ENCODE results near the gene PRSS16. TPM values are rescaled to one million over a fixed set of nuclear protein-coding genes. Genes with fewer than 3 reads are reported as not detected.

Gene PRSS16
- total RNA-seq, 2 donors from 2014 or later, result 12.5 to 14.1 TPM

DNA sequence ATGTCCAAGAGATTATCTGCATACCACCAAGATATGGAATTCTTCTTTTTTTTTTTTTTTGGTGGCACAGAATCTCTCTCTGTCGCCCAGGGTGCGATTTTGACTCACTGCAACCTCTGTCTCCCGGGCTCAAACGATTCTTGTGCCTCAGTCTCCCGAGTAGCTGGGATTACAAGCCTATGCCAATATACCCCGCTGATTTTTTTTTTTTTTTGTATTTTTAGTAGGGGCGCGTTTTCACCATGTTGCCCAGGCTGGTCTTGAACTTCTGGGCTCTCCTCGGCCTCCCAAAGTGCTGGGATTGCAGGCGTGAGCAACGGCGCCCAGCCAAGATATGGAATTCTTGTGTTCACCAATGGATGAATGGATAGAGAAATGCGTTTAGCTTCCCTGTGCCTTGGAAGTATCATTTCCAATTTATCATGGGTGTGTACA lies 33.6 kb downstream of the PRSS16 start:
- TF ChIP-seq, protein P1, sequence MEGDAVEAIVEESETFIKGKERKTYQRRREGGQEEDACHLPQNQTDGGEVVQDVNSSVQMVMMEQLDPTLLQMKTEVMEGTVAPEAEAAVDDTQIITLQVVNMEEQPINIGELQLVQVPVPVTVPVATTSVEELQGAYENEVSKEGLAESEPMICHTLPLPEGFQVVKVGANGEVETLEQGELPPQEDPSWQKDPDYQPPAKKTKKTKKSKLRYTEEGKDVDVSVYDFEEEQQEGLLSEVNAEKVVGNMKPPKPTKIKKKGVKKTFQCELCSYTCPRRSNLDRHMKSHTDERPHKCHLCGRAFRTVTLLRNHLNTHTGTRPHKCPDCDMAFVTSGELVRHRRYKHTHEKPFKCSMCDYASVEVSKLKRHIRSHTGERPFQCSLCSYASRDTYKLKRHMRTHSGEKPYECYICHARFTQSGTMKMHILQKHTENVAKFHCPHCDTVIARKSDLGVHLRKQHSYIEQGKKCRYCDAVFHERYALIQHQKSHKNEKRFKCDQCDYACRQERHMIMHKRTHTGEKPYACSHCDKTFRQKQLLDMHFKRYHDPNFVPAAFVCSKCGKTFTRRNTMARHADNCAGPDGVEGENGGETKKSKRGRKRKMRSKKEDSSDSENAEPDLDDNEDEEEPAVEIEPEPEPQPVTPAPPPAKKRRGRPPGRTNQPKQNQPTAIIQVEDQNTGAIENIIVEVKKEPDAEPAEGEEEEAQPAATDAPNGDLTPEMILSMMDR (conservative IDR thresholded peaks at IDR 0.05), result no peak
- DNase-seq, result no peak
- Histone ChIP-seq H3K27me3 (ENCODE audit: control insufficient read depth, insufficient read depth, low read length, poor library complexity, severe bottlenecking) (peaks cover 51% of the 10 kb centered on the region), H3K9ac (ENCODE audit: extremely low read depth, low read length, poor library complexity, severe bottlenecking) (peak overlapping the region; percentile 63), H3K36me3 (ENCODE audit: control insufficient read depth, insufficient read depth, low read length) (no peaks in the 10 kb centered on the region), H3K27ac (ENCODE audit: low read depth, low read length) (no peak overlapping the region), H3K4me1 (ENCODE audit: control insufficient read depth, insufficient read depth, low read length) (no peaks in the 10 kb centered on the region), H3K9me3 (ENCODE audit: control insufficient read depth, low read length) (peaks cover 9% of the 10 kb centered on the region), H3K4me3 (ENCODE audit: low read length) (peak overlapping the region; percentile 94)
- Mint-ChIP-seq H3K4me1 (peaks cover 5% of the 10 kb centered on the region), H3K4me3 (peak overlapping the region; percentile 81), H3K27ac (peak overlapping the region; percentile 29), H3K36me3 (ENCODE audit: low read depth) (no peaks in the 10 kb centered on the region), H3K27me3 (ENCODE audit: insufficient read depth) (peaks cover 37% of the 10 kb centered on the region), H3K9me3 (peaks cover under 1% of the 10 kb centered on the region)
- WGBS, 2 experiments (ENCODE audit: insufficient coverage in 1 of 2, insufficient read length in 1 of 2), result 7 to 18% methylated on average over 4 to 13 of the region's 13 CpGs

- H3K36me3 Mint-ChIP-seq (ENCODE audit: low read depth), result no peaks in the 10 kb centered on the region
- H3K9me3 Mint-ChIP-seq, result peaks cover 2% of the 10 kb centered on the region
- Histone ChIP-seq H3K4me3 (ENCODE audit: low read length) (peak overlapping the region; percentile 94), H3K36me3 (ENCODE audit: control insufficient read depth, insufficient read depth, low read length) (no peaks in the 10 kb centered on the region), H3K4me1 (ENCODE audit: control insufficient read depth, insufficient read depth, low read length) (no peaks in the 10 kb centered on the region), H3K9ac (ENCODE audit: extremely low read depth, low read length, poor library complexity, severe bottlenecking) (no peak overlapping the region), H3K27ac (ENCODE audit: low read depth, low read length) (no peak overlapping the region), H3K9me3 (ENCODE audit: control insufficient read depth, low read length) (peaks cover 13% of the 10 kb centered on the region), H3K27me3 (ENCODE audit: control insufficient read depth, insufficient read depth, low read length, poor library complexity, severe bottlenecking) (peaks cover 54% of the 10 kb centered on the region)
- no peak for DNase-seq
- peak overlapping the region; percentile 81 for H3K4me3 Mint-ChIP-seq
- no peak overlapping the region for H3K27ac Mint-ChIP-seq
- peaks cover 37% of the 10 kb centered on the region for H3K27me3 Mint-ChIP-seq (ENCODE audit: insufficient read depth)
- TF ChIP-seq, protein P1 (conservative IDR thresholded peaks at IDR 0.05), result no peak
- WGBS, 2 experiments (ENCODE audit: insufficient coverage in 1 of 2, insufficient read length in 1 of 2), result 80% methylated on average over 1 of the region's 1 CpG; no CpG with 5 or more reads in 1 of the 2 experiments
- H3K4me1 Mint-ChIP-seq, result peaks cover 5% of the 10 kb centered on the region
These were observed 34.1 kb downstream of the PRSS16 start for GRCh38 chr6:27281569-27281968.

- Histone ChIP-seq H3K4me3 (ENCODE audit: low read length) (peak overlapping the region; percentile 44), H3K27me3 (ENCODE audit: control insufficient read depth, insufficient read depth, low read length, poor library complexity, severe bottlenecking) (peaks cover 69% of the 10 kb centered on the region), H3K9ac (ENCODE audit: extremely low read depth, low read length, poor library complexity, severe bottlenecking) (no peak overlapping the region), H3K9me3 (ENCODE audit: control insufficient read depth, low read length) (peaks cover 13% of the 10 kb centered on the region), H3K27ac (ENCODE audit: low read depth, low read length) (no peak overlapping the region), H3K36me3 (ENCODE audit: control insufficient read depth, insufficient read depth, low read length) (no peaks in the 10 kb centered on the region), H3K4me1 (ENCODE audit: control insufficient read depth, insufficient read depth, low read length) (peaks cover 3% of the 10 kb centered on the region)
- DNase-seq, result no peak
- H3K4me3 Mint-ChIP-seq, result no peak overlapping the region
- peaks cover 9% of the 10 kb centered on the region for H3K4me1 Mint-ChIP-seq
- H3K27me3 Mint-ChIP-seq (ENCODE audit: insufficient read depth), result peaks cover 39% of the 10 kb centered on the region
- peaks cover 2% of the 10 kb centered on the region for H3K9me3 Mint-ChIP-seq
- TF ChIP-seq, protein P1 (conservative IDR thresholded peaks at IDR 0.05), result no peak
- H3K36me3 Mint-ChIP-seq (ENCODE audit: low read depth), result no peaks in the 10 kb centered on the region
- H3K27ac Mint-ChIP-seq, result no peak overlapping the region
- 63 to 72% methylated on average over 14 to 16 of the region's 16 CpGs for WGBS, 2 experiments (ENCODE audit: insufficient coverage in 1 of 2, insufficient read length in 1 of 2)
These were observed 35.8 kb downstream of the PRSS16 start for GRCh38 chr6:27283279-27283678.

Data from endodermal cell (in vitro differentiated cells).